ENCODE measurements around the gene C1orf35.
A peak's percentile ranks its signal among the peaks of the same experiment; 100 is the strongest.

C1orf35 gene

DNA sequence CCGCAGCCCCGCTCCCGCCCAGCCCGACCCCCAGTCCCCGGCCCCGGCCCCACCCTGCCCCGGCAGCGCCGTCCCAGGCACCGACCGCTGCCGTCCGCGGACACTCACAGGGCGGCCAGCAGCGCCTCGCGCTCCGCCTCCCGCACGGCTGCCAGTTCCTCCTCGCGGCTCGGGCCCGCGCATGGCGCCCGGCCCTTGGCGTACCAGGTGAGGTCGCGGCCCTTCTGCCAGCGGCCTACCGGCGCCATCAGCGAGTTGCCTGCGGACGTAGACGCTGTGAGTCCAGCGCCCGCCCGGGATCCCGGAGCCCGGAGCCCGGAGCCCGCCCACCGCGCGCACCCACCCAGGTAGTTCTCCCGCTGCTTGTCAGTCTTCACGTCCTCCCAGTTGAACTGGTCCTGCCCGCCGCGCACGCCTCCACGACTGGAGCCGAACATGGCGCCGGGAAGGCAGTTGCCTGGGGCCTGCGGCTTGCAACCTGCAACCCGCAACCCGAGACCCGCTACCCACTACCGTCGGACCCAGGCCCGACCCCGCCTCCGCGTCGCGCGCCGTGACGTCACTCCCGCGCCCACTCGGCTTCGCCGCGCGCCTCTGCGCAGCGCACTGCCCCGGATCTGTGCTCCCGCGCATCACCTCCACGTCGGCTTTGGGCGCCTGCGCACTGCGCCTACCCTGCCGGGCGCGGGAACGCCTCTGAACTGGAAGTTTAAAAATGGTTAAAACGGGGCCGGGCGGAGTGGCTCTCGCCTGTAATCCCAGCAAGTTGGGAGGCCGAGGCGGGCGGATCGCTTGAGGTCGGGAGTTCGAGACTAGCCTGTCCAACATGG is at the start of gene C1orf35:
Gene C1orf35 (minus strand): TSS at position 535 of the 830 bp plus-strand sequence. CDS start 98 bp downstream, at position 437.
- DNase-seq = peak; percentile 60

DNA sequence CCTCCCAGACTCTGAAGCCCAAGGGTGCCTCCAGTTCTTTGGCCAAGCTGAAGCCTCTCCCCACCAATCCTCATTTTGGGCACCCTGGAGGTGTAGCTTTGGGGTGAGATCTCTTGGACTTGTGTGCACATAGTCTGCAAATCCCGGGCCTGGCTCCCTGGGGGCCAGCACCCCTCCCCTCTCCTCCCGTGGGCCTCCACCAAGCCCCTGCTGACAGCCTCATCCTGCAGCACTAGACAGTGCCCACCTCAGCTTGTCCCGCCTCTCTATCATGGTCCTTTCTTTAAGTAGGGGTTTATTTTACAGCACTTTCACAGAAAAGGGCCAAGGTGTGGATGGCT is 49.8 kb upstream of the C1orf35 start:
- DNase-seq = no peak

DNA sequence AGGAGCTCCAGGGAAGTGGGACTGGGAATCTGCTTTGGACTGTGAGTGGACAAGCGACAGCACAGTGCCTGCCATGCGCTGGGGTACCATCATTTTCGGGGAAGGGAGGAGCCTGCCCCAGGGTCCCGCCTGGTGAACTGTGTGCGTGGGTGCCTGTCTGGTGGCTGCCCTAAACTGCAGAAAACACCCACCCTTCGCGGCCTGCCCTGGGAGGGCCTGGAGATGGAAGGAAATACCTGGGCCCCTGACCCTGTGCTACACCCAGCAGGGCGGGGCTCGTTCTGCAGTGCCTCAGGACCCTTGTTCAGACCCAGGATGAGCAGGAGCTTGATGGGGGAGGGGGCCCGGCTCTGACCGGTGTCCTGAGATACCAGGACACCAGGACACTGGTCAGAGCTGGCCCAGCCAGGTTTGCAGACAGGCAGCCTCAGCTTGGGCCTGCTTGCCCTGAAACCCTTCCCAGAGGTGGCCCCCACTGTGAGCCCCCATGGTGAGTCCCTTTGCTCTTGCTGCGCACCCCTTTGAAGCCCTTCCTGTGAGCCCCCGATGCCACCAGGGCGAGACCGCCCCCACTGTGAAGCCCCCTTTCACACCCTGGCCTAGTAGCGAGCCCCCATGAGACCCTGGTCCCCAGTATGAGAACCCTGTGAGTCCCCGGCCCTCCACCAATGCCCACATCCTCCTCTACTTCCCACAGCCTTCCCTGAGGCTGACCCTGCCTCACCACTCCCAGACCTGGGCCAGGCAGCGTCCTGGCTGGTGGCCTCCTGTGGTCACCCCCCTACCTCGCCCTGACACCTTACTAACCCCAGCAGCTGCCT is 49.2 kb upstream of the C1orf35 start:
- no peak for DNase-seq

DNA sequence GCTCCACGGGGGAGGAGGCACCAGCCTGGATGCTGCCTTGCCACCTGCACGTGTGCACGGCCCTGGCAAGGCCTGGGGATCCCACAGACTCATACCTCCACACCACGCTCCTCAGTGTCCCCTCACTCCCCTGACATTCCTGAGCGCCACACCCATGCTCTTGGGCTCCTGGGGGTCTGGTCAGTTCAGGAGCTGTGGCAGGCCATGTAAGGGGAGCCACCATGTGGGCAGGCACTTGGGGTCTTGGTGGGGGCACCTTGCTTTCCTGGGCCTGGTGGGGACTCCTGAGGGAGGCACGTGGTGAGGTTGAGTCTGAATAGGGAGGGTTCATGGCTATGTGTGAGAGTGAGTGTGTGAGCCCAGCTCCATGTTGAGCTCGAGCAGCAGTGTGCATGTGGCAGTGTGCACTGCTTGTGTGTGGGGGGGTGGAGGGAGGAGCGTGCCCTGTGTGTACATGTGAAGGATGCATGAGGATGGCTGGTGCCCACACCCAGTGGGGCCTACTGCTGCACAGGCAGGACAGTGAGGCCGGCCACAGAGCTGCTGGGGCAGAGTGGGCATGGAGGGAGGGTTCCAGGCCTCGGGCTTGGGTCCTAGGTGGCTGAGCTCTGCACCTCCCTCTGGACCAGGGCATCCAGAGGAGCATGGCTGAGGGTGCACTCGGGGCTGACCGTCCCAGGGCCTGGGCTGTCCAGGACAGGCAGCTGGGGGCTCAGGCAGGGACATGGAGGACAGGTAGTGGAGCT is 48.2 kb upstream of the C1orf35 start:
- DNase-seq = no peak

DNA sequence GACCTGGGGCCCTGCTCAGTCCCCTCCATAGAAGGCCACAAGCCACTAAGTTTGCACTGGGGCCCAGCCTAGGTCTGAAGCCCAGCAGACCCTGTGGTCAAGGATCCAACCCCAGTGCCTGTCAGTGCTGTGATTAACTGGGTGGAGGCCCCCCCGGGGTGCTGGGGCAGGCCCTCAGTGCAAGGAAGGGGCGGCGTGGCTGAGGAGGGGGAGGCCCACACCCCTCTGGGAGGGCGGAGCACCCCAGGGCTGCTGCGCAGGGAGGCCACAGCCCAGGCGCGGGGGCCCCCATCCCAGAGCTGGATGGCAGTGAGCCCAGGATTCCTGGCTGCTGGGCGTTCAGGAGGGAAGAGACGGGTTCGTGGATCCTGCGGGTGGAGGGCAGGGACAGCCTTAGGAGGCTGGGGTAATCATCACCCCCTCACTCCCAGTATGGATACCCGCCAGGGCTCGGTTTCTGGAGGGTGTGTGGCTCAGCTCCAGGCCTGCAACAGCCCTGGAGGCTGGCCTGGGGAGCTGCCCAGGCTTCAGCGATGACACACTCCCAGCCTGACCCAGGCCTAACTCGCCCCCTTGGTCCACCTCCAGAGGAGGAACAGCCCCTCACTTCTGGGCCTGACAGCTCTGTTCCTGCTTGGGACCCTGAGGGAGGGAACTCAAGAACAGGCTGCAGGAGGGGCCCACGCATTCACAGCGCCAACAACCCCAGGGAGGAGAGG is 47.5 kb upstream of the C1orf35 start:
- DNase-seq = no peak

DNA sequence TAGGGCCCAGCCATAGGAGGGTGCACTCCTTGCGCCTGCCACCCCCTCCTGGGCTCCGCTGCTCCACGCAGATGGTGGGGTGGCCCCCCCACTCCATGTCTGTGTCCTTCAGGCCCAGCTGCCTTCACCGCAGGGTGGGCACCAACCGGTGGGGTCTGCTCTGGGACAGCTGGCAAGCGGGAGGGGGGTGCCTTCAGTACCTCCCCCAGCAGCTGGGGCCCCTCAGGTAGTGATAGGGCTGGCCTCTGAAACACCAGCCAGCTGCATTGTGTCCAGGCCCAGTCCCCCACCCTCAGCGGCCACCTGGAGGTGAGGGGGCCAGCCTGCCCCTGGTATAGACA is 47.0 kb upstream of the C1orf35 start:
- DNase-seq = no peak

DNA sequence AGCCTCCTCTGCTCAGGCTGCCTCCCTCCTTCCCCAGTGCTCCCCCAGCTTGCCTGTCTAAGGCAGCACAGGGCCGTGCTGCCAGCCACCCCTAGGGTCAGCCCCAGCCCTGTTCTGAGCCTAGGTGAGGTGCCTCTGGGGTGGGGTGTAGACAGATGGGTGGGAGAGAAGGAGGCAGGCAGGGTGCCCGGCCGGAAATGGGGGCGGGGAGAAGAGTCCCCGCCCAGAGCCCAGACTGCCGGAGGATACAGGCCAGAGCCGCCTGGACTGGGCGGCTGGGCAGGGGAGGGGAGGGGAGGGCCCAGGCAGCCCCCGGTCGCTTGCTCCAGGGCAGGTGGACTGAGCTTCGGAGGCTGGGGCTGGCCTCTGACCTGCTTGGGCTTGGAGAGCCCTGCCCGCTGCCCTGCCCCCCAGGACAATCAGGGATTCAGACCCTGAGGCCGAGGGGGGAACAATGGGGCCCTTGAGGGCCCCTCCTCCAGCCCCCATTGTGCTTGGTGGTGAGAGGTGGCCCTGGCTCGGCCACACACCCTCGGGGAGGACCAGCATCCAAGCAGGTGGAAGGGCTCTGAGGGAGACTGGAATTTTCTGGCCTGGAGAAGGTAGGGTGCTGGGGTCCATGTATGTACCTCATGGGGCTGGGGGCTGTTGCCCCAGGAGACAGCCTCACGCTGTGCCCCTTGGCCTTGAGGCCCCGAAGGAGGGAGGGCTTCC is 46.4 kb upstream of the C1orf35 start, which contains the start of gene GJC2:
Gene GJC2 (plus strand): TSS at position 525 of the 714 bp plus-strand sequence. CDS start 7,829 bp downstream, outside the sequence.
- no peak for DNase-seq

DNA sequence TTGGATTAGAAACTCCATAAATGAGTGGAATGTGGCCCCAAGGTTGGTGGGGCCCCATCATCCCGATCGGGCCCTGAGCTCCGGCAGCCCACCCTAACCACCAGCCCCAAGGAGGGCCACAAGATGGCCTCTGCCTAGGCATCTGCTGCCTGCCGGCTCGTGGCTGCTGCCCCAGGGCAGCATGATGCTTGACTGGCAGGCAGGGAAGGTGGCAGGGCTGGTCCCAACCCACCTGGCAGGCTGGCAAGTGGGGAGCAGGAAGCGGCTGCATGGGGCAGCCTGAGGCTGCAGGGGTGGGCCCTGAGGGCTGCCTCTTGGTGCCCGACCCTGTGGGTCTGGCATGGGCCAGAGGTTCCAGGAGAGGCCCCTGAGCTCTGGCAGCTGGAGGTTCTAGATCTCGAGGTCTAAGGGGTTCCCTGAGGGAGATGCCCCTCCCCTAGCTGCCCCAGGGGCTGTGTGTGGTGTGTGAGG is 45.8 kb upstream of the C1orf35 start:
- no peak for DNase-seq

DNA sequence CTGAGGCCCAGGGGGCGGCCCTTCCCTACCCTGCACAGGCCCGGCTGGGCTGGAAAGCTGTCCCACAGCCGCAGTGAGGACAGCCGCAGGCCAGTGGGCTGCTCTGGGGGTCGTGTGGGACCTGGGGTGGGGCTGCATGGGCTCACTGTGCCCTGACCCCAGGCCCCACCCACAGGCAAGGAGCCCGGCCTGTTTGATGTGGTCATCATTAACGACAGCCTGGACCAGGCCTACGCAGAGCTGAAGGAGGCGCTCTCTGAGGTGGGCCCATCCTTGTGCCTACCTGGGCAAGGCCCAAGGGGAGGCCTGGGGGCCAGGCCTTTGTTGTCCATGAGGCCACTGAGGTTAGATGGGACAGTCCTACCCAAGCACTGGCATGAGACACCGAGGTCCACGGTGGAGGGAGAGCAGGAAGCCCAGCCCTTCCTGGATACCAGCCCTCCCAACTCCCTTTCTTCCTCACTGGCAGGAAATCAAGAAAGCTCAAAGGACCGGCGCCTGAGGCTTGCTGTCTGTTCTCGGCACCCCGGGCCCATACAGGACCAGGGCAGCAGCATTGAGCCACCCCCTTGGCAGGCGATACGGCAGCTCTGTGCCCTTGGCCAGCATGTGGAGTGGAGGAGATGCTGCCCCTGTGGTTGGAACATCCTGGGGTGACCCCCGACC is 45.2 kb upstream of the C1orf35 start:
- no peak for DNase-seq

DNA sequence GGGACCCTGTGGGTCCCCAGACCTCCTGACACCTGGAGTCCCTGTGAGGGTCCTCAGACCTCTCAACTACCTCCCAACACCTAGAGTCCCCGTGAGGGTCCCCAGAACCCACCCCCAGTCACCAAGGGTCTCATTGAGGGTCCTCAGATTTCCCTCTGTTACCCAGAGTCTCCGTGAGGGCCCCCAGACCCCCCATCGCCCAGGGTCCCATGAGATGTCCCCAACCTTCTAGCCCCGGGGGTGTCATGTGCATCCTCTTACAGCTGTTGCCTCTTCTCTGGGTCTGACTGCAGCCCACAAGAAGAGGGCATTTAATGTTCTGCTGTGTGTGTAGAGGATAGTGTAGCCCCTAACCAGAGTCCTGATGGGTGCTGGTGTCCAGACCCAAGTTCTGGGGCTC is 44.6 kb upstream of the C1orf35 start:
- DNase-seq = no peak

DNA sequence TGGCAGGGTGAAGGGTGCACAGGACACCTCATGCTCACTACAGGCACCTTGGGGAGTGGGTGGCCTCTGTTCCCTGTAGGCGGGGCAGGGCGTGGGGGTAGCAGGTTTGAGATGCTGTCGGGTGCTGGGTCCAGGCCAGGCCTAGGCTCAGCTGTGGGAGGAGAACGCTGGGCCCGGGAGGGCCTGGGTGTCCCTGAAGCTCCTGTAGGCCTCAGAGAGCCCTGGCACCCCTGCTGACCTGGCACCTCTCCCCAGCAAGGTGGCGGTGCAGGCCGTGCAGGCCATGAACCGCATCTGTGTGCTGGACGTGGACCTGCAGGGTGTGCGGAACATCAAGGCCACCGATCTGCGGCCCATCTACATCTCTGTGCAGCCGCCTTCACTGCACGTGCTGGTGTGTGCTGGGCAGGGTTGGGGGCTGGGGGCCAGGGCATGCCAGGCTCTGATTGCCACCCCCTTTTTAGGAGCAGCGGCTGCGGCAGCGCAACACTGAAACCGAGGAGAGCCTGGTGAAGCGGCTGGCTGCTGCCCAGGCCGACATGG is 44.1 kb upstream of the C1orf35 start:
- DNase-seq = no peak

DNA sequence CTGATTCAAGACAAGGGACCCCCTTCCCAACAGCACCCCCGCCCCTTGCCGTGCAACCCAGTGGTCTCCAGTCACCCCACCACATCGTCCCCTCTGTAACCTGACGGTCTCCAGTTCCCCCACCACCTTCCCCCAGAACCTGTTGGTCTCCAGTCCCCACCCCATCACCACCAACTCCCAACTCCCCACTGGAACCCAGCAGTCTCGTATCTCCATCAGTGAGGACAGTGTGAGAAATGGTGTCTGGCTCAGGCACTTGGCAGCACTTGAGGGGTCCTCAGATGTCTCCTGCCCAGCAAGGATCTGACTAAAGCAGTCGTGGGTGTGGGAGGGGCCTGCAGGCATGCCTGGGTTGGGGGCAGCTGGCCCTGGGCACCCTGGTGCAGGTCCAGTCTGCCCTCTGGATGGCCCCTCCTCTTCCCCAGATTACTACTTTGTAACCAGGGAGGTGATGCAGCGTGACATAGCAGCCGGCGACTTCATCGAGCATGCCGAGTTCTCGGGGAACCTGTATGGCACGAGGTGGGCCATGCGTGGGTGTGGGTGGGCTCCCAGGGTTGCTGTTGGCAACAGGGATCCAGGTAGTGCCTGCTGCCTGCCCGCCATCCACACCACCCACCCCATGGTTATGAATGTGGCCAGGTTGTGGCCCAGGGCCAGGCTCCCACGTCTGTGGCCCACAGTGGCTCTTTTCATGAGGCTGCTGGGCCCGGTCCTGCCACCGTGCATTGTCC is 43.5 kb upstream of the C1orf35 start:
- no peak for DNase-seq

DNA sequence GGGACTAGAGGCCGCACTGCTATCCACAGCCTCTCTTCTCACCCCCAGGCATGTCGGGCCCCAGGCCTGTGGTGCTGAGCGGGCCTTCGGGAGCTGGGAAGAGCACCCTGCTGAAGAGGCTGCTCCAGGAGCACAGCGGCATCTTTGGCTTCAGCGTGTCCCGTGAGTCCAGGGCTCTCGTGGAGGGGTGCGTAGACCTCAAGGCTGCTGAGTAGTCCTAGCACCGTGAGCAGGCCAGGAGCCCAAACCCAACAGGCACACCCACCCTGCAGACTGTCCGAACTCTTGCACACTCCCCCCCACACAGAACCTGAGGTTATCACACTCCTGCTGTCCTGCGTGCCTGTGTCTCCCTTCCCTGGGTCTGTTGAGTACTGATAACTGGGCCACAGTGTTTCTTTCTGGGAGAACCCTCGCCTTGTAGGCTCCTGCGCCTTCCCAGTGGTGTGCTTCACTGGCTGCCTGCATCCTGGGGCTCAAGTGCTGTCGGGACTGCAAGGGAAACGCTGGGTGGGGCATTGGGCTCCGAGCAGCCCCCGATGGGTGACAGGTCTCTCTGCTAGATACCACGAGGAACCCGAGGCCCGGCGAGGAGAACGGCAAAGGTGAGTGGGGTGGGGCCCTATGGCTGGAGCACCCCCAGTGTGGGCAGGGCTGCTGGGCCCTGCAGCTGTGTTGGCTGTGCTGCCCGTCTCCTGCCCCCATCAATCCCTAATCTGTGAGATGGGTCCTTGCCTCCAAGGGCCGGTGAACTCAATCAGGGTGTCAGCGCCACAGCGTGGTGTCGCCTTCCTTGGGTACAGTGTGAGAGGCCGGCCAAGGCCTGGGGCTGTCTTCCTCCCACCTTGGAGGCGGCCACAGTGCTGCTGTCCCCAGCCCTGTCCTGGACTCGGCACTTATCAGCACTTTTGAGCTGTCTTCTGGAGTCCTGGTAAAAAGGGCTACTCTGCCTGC is 42.6 kb upstream of the C1orf35 start:
- no peak for DNase-seq

DNA sequence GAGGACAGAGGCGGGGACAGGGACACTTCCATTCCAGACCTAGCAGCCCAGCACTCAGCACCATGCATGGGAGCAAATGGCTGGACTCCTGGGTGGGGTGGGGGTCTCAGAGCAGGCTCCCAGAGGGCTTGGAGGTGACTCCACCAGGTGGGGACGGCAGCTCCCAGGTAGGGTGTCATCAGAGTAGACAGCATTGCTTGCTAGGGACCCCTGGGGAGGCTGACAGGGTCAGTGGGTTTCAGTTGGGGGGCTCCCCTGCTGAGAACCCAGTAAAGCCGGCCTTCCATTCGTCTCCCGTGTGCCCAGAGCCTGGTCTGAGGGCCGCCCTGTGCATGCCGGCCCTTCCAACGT is 41.8 kb upstream of the C1orf35 start:
- DNase-seq = no peak

DNA sequence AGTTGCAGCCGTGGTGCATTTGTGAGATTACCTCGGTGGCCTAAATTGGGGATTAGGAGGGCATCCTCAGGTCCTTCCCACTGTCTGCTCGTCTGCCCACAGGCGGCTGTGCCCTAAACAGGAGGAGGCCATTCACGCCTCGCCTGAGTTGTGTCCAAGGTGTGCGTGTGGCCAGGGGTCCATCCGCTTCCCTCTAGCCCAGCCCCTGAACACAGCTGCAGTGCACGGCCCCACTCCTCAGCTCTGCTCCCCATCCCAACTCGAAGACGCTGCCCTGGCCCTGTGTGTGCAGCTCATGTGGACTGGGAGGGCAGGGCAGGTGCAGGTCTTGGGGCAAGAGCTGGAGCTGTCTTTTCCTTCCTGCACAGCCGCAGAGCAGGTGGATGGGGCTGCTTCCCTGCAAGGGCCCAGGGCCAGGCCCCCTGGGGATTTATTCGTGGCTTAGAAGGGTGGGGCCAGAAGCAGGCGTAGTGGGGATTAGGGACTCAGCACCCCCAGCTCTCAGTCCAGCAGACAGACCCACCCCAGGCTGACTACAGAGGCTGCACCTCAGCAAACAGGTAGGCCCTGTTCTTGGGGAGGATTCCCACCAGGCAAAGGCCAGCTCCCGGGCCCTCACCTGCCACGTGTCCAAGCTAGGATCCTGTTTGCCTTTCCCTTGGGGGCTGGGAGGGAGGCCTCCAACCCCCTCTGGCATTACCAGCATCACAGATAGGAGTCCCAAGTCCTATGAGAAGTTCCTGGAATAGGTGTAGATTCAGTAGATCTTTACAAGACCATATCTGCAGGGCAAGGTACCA is 41.3 kb upstream of the C1orf35 start:
- no peak for DNase-seq

DNA sequence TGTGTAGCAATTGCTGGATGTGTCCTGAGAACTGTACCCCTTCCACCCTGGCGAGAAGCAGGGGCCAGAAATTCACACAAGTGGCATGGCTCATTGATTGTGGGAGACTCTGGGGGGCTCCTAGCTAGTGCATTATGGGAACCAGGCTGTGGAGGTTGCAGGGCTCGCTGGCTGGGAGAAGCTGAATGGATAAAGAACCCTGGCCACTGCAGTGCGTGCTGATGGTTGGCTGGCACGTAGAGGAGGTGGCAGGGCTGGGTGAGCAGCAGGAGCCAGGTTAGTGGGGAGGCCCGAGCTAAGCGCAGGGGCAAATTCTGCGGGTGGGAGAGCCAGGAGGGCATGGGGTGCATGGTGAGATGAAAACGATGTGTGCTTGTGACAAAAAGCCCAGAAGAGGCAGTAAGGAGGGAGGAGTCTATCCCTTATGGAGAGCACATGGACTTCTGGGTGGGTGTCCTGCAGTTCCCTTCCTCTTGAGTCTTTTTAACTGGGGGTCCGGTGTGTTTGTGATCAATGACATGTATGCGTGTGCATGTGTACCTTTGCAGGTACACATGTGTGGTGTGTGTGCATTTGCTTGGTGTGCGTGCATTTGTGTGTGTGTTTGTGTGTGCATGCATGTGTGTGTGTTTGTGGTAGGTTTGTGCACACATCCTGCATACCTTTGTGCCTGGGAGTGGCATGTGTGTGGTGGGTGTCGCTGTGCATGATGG is 40.5 kb upstream of the C1orf35 start:
- DNase-seq = no peak

DNA sequence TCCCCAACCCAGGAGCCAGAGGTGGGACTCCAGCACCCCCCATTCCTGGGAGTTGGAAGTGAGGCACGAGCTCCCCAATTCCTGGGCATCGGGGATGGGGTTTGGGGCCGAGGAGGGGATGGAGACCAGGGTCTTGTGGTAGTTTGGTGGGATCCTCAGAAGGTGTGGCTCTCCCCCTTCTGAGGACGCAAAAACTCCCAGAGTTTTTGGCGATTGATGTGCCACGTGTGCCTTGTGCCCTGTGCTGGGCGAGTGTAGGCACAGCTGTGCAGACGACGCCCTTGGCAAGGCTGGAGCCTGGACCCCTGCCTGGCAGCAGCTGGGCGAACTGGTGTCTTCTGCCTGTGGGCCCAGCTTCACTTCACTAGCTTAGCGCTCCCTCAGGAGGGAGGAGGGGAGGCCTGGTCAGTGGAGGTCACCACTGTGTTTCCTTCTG is 39.6 kb upstream of the C1orf35 start:
- DNase-seq = no peak

Data from NCI-H748 treated with DMSO at 0.1 percent for 48 hours (cell line).